Chondrocyte (in vitro differentiated cells): Measurements from ENCODE around the gene KCTD2. TPM values are rescaled to one million over a fixed set of nuclear protein-coding genes. Genes with fewer than 3 reads are reported as not detected.

Source experiments
- DNase-seq: peaks from one replicate; pipeline ENCODE4 v3.0.0; 2021; ENCODE audit warnings: mixed read lengths, low spot score
- H3K27ac Mint-ChIP-seq: one replicate; pipeline ENCODE4 v1.8.0; 2021; ENCODE audit warnings: mild to moderate bottlenecking, moderate library complexity, mixed read lengths; ENCODE audit not compliant: unreplicated experiment
- H3K27me3 Mint-ChIP-seq: 2 replicates; pipeline ENCODE4 v1.8.0; 2021; ENCODE audit warnings: low read depth, mixed read lengths
- H3K36me3 Mint-ChIP-seq: 2 replicates; pipeline ENCODE4 v1.8.0; 2021; ENCODE audit warnings: low read depth, mixed read lengths
- H3K4me1 Mint-ChIP-seq: 2 replicates; pipeline ENCODE4 v1.8.0; 2021; ENCODE audit warnings: low read depth, mild to moderate bottlenecking, mixed read lengths
- H3K4me3 Mint-ChIP-seq: one replicate; pipeline ENCODE4 v1.8.0; 2021; ENCODE audit warnings: mild to moderate bottlenecking, moderate library complexity, mixed read lengths; ENCODE audit not compliant: unreplicated experiment
- H3K9me3 Mint-ChIP-seq: 2 replicates; pipeline ENCODE4 v1.8.0; 2021; ENCODE audit warnings: low read depth, mixed read lengths
- total RNA-seq: library from RNA; stranded (reverse); gene quantifications from 3 replicates; pipeline ENCODE4 v1.2.1, GENCODE V29; 2021
- TF ChIP-seq, protein P1 (sequence below): fragments of 200-600 bp; sonication (generic); IDR thresholded peaks from 2 replicates; pipeline ENCODE4 v1.5.0; 2021; ENCODE audit warnings: antibody characterized with exemption, mild to moderate bottlenecking, moderate library complexity

The KCTD2 gene
- total RNA-seq, 1 donor from 2014 or later, result 17.1 TPM

DNA sequence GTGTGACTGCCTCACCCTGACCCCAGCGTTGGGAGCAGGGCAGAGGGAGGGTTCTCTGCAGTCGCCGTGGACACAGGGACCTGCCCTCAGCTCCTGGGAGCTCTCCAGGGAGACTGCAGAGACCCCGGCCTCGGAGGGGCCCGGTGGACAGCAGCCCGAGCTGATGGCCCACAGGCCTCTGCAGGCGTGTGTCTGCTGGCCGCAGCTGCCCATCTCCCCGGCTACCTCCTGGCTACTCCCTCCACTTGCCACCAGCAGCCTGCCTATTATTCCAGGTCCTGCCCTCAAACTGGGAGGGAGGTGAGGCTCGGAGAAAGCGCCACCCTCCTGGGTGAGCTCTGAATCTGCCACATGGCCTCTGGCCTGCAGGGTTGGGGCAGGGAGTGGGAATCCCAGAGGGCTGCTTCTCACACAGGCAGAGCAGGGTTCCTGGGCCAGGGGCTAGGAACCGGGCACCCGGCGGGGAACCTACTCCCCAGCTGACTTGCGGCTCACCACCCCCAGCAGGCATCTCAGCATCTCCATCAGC, 47.9 kb downstream of the KCTD2 start:
- Mint-ChIP-seq H3K9me3 (no peaks in the 10 kb centered on the region), H3K27ac (no peak overlapping the region), H3K4me3 (no peak overlapping the region), H3K27me3 (no peaks in the 10 kb centered on the region), H3K4me1 (peaks cover 14% of the 10 kb centered on the region), H3K36me3 (peaks cover 3% of the 10 kb centered on the region)
- TF ChIP-seq, protein P1, sequence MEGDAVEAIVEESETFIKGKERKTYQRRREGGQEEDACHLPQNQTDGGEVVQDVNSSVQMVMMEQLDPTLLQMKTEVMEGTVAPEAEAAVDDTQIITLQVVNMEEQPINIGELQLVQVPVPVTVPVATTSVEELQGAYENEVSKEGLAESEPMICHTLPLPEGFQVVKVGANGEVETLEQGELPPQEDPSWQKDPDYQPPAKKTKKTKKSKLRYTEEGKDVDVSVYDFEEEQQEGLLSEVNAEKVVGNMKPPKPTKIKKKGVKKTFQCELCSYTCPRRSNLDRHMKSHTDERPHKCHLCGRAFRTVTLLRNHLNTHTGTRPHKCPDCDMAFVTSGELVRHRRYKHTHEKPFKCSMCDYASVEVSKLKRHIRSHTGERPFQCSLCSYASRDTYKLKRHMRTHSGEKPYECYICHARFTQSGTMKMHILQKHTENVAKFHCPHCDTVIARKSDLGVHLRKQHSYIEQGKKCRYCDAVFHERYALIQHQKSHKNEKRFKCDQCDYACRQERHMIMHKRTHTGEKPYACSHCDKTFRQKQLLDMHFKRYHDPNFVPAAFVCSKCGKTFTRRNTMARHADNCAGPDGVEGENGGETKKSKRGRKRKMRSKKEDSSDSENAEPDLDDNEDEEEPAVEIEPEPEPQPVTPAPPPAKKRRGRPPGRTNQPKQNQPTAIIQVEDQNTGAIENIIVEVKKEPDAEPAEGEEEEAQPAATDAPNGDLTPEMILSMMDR, result no peak
- no peak for DNase-seq

DNA sequence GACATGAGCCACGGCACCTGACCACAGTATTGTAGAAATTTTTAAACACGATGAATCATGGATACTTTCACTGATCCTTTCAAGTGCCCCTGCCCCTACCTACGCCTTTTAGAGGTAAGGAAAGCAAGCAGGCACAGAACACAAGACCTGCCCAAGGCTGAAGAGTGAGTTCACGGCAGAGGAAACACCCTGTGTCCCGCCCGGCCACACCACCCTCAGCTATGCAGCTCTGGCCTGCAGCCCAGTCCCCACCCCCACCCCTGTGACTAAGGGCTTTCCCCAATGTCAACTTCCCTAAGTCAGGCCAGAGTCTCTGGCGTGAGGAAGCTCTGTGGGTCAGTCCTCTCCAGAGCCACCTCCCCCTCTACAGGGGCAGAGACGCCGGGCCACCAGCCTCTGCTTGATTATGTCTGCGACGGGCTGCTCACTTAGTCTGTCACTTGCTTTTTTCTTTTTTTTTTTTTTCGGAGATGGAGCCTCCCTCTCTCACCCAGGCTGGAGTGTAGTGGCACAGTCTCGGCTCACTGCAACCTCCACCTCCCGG, 49.1 kb downstream of the KCTD2 start:
- DNase-seq, result no peak
- Mint-ChIP-seq H3K9me3 (no peaks in the 10 kb centered on the region), H3K4me1 (peaks cover 10% of the 10 kb centered on the region), H3K27ac (peak overlapping the region; percentile 82), H3K36me3 (peaks cover 3% of the 10 kb centered on the region), H3K27me3 (no peaks in the 10 kb centered on the region), H3K4me3 (no peak overlapping the region)
- TF ChIP-seq, protein P1, result no peak

DNA sequence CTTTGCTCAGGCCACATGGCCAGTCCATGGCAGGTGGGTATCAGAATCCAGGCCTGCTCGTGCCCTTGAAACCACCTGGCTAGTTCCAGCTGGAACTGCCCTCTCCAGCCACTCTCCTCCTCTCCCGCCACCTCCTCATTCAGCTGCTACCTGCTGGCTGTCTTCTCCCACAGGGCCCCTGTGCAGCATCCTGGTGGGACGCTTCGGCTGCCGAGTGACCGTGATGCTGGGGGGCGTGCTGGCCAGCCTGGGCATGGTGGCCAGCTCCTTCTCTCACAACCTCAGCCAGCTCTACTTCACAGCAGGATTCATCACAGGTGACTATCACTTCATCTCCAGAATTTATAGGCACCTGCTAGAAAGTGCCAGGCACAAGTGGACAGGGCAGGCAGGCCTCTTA, 50.8 kb downstream of the KCTD2 start:
- H3K4me3 Mint-ChIP-seq, result no peak overlapping the region
- H3K27ac Mint-ChIP-seq, result no peak overlapping the region
- peaks cover 3% of the 10 kb centered on the region for H3K36me3 Mint-ChIP-seq
- H3K9me3 Mint-ChIP-seq, result no peaks in the 10 kb centered on the region
- TF ChIP-seq, protein P1, result no peak
- no peaks in the 10 kb centered on the region for H3K27me3 Mint-ChIP-seq
- peaks cover 8% of the 10 kb centered on the region for H3K4me1 Mint-ChIP-seq
- no peak for DNase-seq

DNA sequence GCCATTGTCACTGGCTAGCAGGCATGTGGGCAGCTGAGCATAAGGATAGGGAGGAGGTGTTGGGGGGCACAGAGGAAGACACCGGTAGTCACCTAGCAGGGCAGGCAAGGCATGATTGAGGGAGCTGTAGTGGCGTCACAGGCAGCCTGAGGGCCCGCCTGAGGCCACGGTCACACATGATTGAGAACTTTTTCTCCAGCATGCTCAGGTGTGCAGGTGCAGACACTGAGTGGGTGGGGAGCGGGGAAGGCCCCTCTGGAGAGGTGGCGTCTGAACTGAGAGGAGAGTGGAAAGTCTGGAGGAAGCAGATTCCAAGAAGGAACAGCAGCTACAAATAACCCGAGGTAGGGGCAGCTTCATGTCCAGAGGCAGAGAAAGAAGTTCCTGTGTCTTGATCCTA, 51.8 kb downstream of the KCTD2 start:
- DNase-seq, result no peak
- H3K27me3 Mint-ChIP-seq, result no peaks in the 10 kb centered on the region
- no peak overlapping the region for H3K4me3 Mint-ChIP-seq
- H3K9me3 Mint-ChIP-seq, result no peaks in the 10 kb centered on the region
- H3K36me3 Mint-ChIP-seq, result peaks cover 3% of the 10 kb centered on the region
- peaks cover 8% of the 10 kb centered on the region for H3K4me1 Mint-ChIP-seq
- H3K27ac Mint-ChIP-seq, result no peak overlapping the region
- TF ChIP-seq, protein P1, result no peak

DNA sequence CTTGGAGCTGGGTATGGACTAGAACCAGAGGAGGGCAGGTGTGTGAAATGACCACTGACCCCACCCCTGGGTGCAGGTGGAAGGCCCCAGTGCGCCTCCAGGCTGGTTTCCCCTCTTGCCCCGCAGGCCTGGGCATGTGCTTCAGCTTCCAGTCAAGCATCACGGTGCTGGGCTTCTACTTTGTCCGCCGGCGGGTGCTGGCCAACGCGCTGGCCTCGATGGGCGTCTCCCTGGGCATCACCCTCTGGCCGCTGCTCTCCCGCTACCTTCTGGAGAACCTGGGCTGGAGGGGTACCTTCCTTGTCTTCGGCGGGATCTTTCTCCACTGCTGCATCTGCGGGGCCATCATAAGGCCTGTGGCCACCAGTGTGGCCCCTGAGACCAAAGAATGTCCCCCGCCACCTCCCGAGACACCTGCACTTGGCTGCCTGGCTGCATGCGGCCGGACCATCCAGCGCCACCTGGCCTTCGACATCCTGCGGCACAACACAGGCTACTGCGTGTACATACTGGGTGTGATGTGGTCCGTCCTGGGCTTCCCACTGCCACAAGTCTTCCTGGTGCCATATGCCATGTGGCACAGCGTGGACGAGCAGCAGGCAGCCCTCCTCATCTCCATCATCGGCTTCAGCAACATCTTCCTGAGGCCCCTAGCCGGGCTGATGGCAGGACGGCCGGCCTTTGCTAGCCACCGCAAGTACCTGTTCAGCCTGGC, 53.0 kb downstream of the KCTD2 start:
- Mint-ChIP-seq H3K4me1 (peaks cover 8% of the 10 kb centered on the region), H3K36me3 (peaks cover 3% of the 10 kb centered on the region), H3K27ac (no peak overlapping the region), H3K9me3 (no peaks in the 10 kb centered on the region), H3K4me3 (no peak overlapping the region), H3K27me3 (no peaks in the 10 kb centered on the region)
- no peak for DNase-seq
- TF ChIP-seq, protein P1, result no peak
